ENCODE measurements around the gene ATP5PO.

GRCh38 chr21:33857846-33858666, 57.5 kb downstream of the ATP5PO start:
- TF ChIP-seq CTCF (IDR thresholded peaks at IDR 0.05; ENCODE audit: poor library complexity): no peak
- TF ChIP-seq EZH2 (IDR thresholded peaks at IDR 0.05; ENCODE audit: borderline replicate concordance): no peak

Data from hepatocyte (in vitro differentiated cells).